Renal pelvis (tissue), 12 donors: ENCODE data around the gene SCNN1A. TPM values are rescaled to one million over a fixed set of nuclear protein-coding genes. Genes with fewer than 3 reads are reported as not detected.

Experiments used
- DNase-seq: peaks from one replicate; pipeline ENCODE4 v3.0.0-alpha.2; 2013
- long read RNA-seq, 16 experiments: transcript quantifications; one replicate each; lab custom pipeline, GENCODE V29; 2026
- polyA plus RNA-seq, 3 donors: library from polyadenylated mRNA; unstranded; fragments of 120-200 nt; gene quantifications; one replicate each; pipeline ENCODE4 v1.2.1, GENCODE V29; 2013; ENCODE audit not compliant: insufficient read length in 3 of 3

SCNN1A gene
- 100 to 1,000 TPM in 1 of 3 donors, 10 to 100 TPM in 2; 64.4 to 105 (median 88.9) TPM for polyA plus RNA-seq
- long read RNA-seq, donor 1, partial matches to known transcripts = 0 of 6 reads
- long read RNA-seq, donor 1, other reads (novel, unspliced or antisense) = 0 of 6 reads
- long read RNA-seq, donor 2, transcript SCNN1A-203 (12 exons, 3,481 nt) = major isoform, 10 of 12 reads
- long read RNA-seq, donor 2, partial matches to known transcripts = 0 of 12 reads
- long read RNA-seq, donor 2, other reads (novel, unspliced or antisense) = 0 of 12 reads
- long read RNA-seq, donor 3, transcript SCNN1A-203 (12 exons, 3,481 nt) = major isoform, 8 of 34 reads
- long read RNA-seq, donor 3, partial matches to known transcripts = 0 of 34 reads
- long read RNA-seq, donor 3, other reads (novel, unspliced or antisense) = 20 of 34 reads
- long read RNA-seq, donor 4, transcript SCNN1A-203 (12 exons, 3,481 nt) = major isoform, 5 of 77 reads
- long read RNA-seq, donor 4, partial matches to known transcripts = 69 of 77 reads
- long read RNA-seq, donor 4, other reads (novel, unspliced or antisense) = 0 of 77 reads
- long read RNA-seq, donor 5, partial matches to known transcripts = 0 of 7 reads
- long read RNA-seq, donor 5, other reads (novel, unspliced or antisense) = 0 of 7 reads
- long read RNA-seq, donor 6, transcript SCNN1A-203 (12 exons, 3,481 nt) = major isoform, 5 of 24 reads
- long read RNA-seq, donor 6, partial matches to known transcripts = 14 of 24 reads
- long read RNA-seq, donor 6, other reads (novel, unspliced or antisense) = 0 of 24 reads
- long read RNA-seq, donor 7, transcript SCNN1A-203 (12 exons, 3,481 nt) = major isoform, 9 of 155 reads
- long read RNA-seq, donor 7, partial matches to known transcripts = 139 of 155 reads
- long read RNA-seq, donor 7, other reads (novel, unspliced or antisense) = 0 of 155 reads
- long read RNA-seq, donor 8 = 0 reads
- long read RNA-seq, donor 9, transcript SCNN1A-203 (12 exons, 3,481 nt) = major isoform, 6 of 78 reads
- long read RNA-seq, donor 9, partial matches to known transcripts = 53 of 78 reads
- long read RNA-seq, donor 9, other reads (novel, unspliced or antisense) = 17 of 78 reads
- long read RNA-seq, donor 10, transcript SCNN1A-203 (12 exons, 3,481 nt) = major isoform, 5 of 10 reads
- long read RNA-seq, donor 10, partial matches to known transcripts = 0 of 10 reads
- long read RNA-seq, donor 10, other reads (novel, unspliced or antisense) = 0 of 10 reads
- long read RNA-seq, donor 11, transcript SCNN1A-203 (12 exons, 3,481 nt) = major isoform, 5 of 9 reads
- long read RNA-seq, donor 11, partial matches to known transcripts = 0 of 9 reads
- long read RNA-seq, donor 11, other reads (novel, unspliced or antisense) = 0 of 9 reads
- long read RNA-seq, donor 12, transcript SCNN1A-203 (12 exons, 3,481 nt) = major isoform, 8 of 32 reads
- long read RNA-seq, donor 12, partial matches to known transcripts = 21 of 32 reads
- long read RNA-seq, donor 12, other reads (novel, unspliced or antisense) = 0 of 32 reads
- long read RNA-seq, donor 13, partial matches to known transcripts = 0 of 8 reads
- long read RNA-seq, donor 13, other reads (novel, unspliced or antisense) = 0 of 8 reads
- long read RNA-seq, donor 14 = 0 reads
- long read RNA-seq, donor 15, transcript SCNN1A-203 (12 exons, 3,481 nt) = major isoform, 8 of 9 reads
- long read RNA-seq, donor 15, partial matches to known transcripts = 0 of 9 reads
- long read RNA-seq, donor 15, other reads (novel, unspliced or antisense) = 0 of 9 reads
- long read RNA-seq, donor 16, partial matches to known transcripts = 110 of 117 reads
- long read RNA-seq, donor 16, other reads (novel, unspliced or antisense) = 0 of 117 reads

GRCh38 chr12:6375269-6376078 lies at the start of gene SCNN1A:
Gene SCNN1A (minus strand): TSS chr12:6375563. CDS start chr12:6374783, 780 bp downstream.
- peak; percentile 62 for DNase-seq

- DNase-seq = no peak
These were observed 49.5 kb upstream of the SCNN1A start for GRCh38 chr12:6424866-6425265.

- DNase-seq = no peak
These were observed 48.6 kb upstream of the SCNN1A start for GRCh38 chr12:6424008-6424347.

- DNase-seq = peak; percentile 90
These were observed 48.1 kb upstream of the SCNN1A start for GRCh38 chr12:6423267-6424007.

- no peak for DNase-seq
These were observed 45.0 kb upstream of the SCNN1A start for GRCh38 chr12:6420364-6420763.

GRCh38 chr12:6418796-6419195 lies 43.4 kb upstream of the SCNN1A start:
- no peak for DNase-seq

GRCh38 chr12:6416596-6416995 lies 41.2 kb upstream of the SCNN1A start:
- DNase-seq = no peak

- DNase-seq = no peak
These were observed 32.0 kb upstream of the SCNN1A start for GRCh38 chr12:6407236-6407954.

GRCh38 chr12:6405963-6406362 lies 30.6 kb upstream of the SCNN1A start:
- DNase-seq = no peak

- DNase-seq = no peak
These were observed 29.0 kb upstream of the SCNN1A start for GRCh38 chr12:6404390-6404789.

GRCh38 chr12:6399884-6400644 lies 24.7 kb upstream of the SCNN1A start:
- DNase-seq = no peak

- DNase-seq = no peak
These were observed 20.7 kb upstream of the SCNN1A start for GRCh38 chr12:6396031-6396430.

- DNase-seq = no peak
These were observed 19.0 kb upstream of the SCNN1A start for GRCh38 chr12:6394398-6394797.

GRCh38 chr12:6393109-6393508 lies 17.7 kb upstream of the SCNN1A start:
- no peak for DNase-seq

GRCh38 chr12:6392504-6392903 lies 17.1 kb upstream of the SCNN1A start:
- DNase-seq = no peak

GRCh38 chr12:6391013-6391412 lies 15.7 kb upstream of the SCNN1A start:
- no peak for DNase-seq

GRCh38 chr12:6390084-6390799 lies 14.9 kb upstream of the SCNN1A start:
- DNase-seq = no peak
